GM12878 (cell line): Measurements from ENCODE around the gene PDE9A. TPM values are rescaled to one million over a fixed set of nuclear protein-coding genes. Genes with fewer than 3 reads are reported as not detected.

Source experiments
- ATAC-seq: fragments of 200-7000 bp; cut with Tn5 transposase; 3 replicates; pipeline ENCODE4 v1.9.1; 2020; ENCODE audit warnings: mild to moderate bottlenecking, moderate library complexity
- BruUV-seq: library from RNA; stranded (reverse); fragments of 400-500 nt; replicated peaks from 2 replicates; lab custom pipeline; 2021; lab: Mats Ljungman, UMichigan
- CTCF ChIA-PET: fragments of 300-600 bp; sonication (Branson Sonifier 250); formaldehyde crosslinking; extraction: SDS; loops from one replicate; lab custom pipeline; 2021; ENCODE audit warnings: inconsistent platforms; lab: Yijun Ruan, JAX
- POLR2A ChIA-PET: fragments of 350-600 bp; formaldehyde crosslinking; extraction: SDS; loops from one replicate; lab custom pipeline; 2021; ENCODE audit warnings: inconsistent platforms; lab: Charles Lee
- RAD21 ChIA-PET: fragments of 300-600 bp; sonication (Branson Sonifier 250); formaldehyde crosslinking; loops from one replicate; lab custom pipeline; 2023; ENCODE audit warnings: antibody characterized with exemption; ENCODE audit not compliant: unreplicated experiment; lab: Charles Lee
- SMC1A ChIA-PET: fragments of 300-600 bp; sonication (Branson Sonifier 250); formaldehyde crosslinking; loops from one replicate; lab custom pipeline; 2023; ENCODE audit not compliant: unreplicated experiment, uncharacterized antibody; lab: Charles Lee
- DNase-seq: peaks from one replicate; pipeline ENCODE4 v3.0.0-alpha.2; 2011; ENCODE audit warnings: low read depth, low spot score
- FAIRE-seq: peaks from 3 replicates; lab custom pipeline; 2011; peaks lifted over from hg19 to GRCh38; lab: Jason Lieb, UNC
- H2AFZ ChIP-seq: 2 replicates; pipeline ENCODE4 v1.6.0; 2011; ENCODE audit warnings: low read depth, low read length, control low read depth; ENCODE audit not compliant: control insufficient read depth
- H3K27ac ChIP-seq: 2 replicates; pipeline ENCODE4 v1.5.1; 2011; ENCODE audit warnings: control low read depth; ENCODE audit not compliant: control insufficient read depth, insufficient read depth
- H3K27me3 ChIP-seq, 2 experiments: replicated peaks in 1 of 2; 2 replicates each; pipeline versions ENCODE4 v1.6.0 to v1.6.1; 2011; ENCODE audit warnings: low read length in 1 of 2; ENCODE audit not compliant: control insufficient read depth in 2 of 2, insufficient read depth in 2 of 2
- H3K36me3 ChIP-seq, 2 experiments: 2 replicates each; pipeline ENCODE4 v1.5.1; 2011; ENCODE audit warnings: low read length in 1 of 2; ENCODE audit not compliant: control insufficient read depth in 2 of 2, insufficient read depth in 2 of 2
- H3K4me1 ChIP-seq: 2 replicates; pipeline ENCODE4 v1.6.1; 2011; ENCODE audit warnings: mild to moderate bottlenecking, low read length, moderate library complexity, mixed read lengths; ENCODE audit not compliant: control insufficient read depth, insufficient read depth
- H3K4me2 ChIP-seq: 2 replicates; pipeline ENCODE4 v1.6.0; 2011; ENCODE audit warnings: control low read depth; ENCODE audit not compliant: control insufficient read depth, insufficient read depth
- H3K4me3 ChIP-seq: fragments of 200-600 bp; sonication (generic); 2 replicates; pipeline ENCODE4 v1.5.1; 2016
- H3K79me2 ChIP-seq: 2 replicates; pipeline ENCODE4 v1.6.0; 2011; ENCODE audit warnings: low read length; ENCODE audit not compliant: control insufficient read depth, insufficient read depth
- H3K9ac ChIP-seq: 2 replicates; pipeline ENCODE4 v1.8.0; 2011; ENCODE audit warnings: low read length, control low read depth, mixed read lengths; ENCODE audit not compliant: control insufficient read depth, insufficient read depth
- H3K9me3 ChIP-seq: replicated peaks from 3 replicates; pipeline ENCODE4 v1.5.1; 2011; ENCODE audit warnings: mild to moderate bottlenecking, low read length; ENCODE audit not compliant: control insufficient read depth, insufficient read depth
- H4K20me1 ChIP-seq: 2 replicates; pipeline ENCODE4 v1.6.0; 2011; ENCODE audit not compliant: control insufficient read depth, insufficient read depth
- ATF3 ChIP-seq: IDR thresholded peaks from 2 replicates; pipeline ENCODE4 v1.6.1; 2011; ENCODE audit warnings: low read depth, mild to moderate bottlenecking, low read length, moderate library complexity, borderline replicate concordance; ENCODE audit errors: extremely low read depth
- BRCA1 ChIP-seq: IDR thresholded peaks from 2 replicates; pipeline ENCODE4 v1.6.1; 2011; ENCODE audit warnings: low read depth, low read length, improper control_type of control experiment
- DPF2 ChIP-seq: fragments of 450-650 bp; IDR thresholded peaks from 2 replicates; pipeline ENCODE4 v1.6.1; 2017; ENCODE audit warnings: mild to moderate bottlenecking
- EZH2 ChIP-seq: IDR thresholded peaks from 2 replicates; pipeline ENCODE4 v1.6.1; 2012; ENCODE audit warnings: low read depth, mild to moderate bottlenecking, control low read depth, inconsistent platforms, low read length, borderline replicate concordance; ENCODE audit not compliant: control insufficient read depth
- FOXM1 ChIP-seq: IDR thresholded peaks from 2 replicates; pipeline ENCODE4 v1.6.1; 2012; ENCODE audit warnings: low read depth, mild to moderate bottlenecking, inconsistent platforms, low read length, moderate library complexity
- HDAC6 ChIP-seq: fragments of 200-600 bp; sonication (generic); IDR thresholded peaks from one replicate; pipeline ENCODE4 v1.8.0; 2017; ENCODE audit warnings: antibody characterized with exemption; ENCODE audit not compliant: unreplicated experiment
- HDGF ChIP-seq: fragments of 450-650 bp; IDR thresholded peaks from 2 replicates; pipeline ENCODE4 v1.6.1; 2016; ENCODE audit warnings: antibody characterized with exemption
- KAT2A ChIP-seq: conservative IDR thresholded peaks from 2 replicates; pipeline ENCODE4 v1.6.1; 2011; ENCODE audit warnings: low read depth, low read length; ENCODE audit not compliant: control insufficient read depth
- NR2C1 ChIP-seq: fragments of 450-650 bp; IDR thresholded peaks from 2 replicates; pipeline ENCODE4 v1.6.1; 2017; ENCODE audit warnings: antibody characterized with exemption, mild to moderate bottlenecking, moderate library complexity
- SPI1 ChIP-seq: IDR thresholded peaks from 2 replicates; pipeline ENCODE4 v1.6.1; 2011; ENCODE audit warnings: low read depth, mild to moderate bottlenecking, low read length, moderate library complexity, borderline replicate concordance; ENCODE audit not compliant: insufficient read depth
- TAF1 ChIP-seq: IDR thresholded peaks from 2 replicates; pipeline ENCODE4 v1.6.1; 2011; ENCODE audit warnings: mild to moderate bottlenecking, low read depth, low read length, borderline replicate concordance
- TBL1XR1 ChIP-seq: IDR thresholded peaks from 2 replicates; pipeline ENCODE4 v1.6.1; 2012; ENCODE audit warnings: low read depth, low read length, improper control_type of control experiment
- WGBS: methylation state at CpG from one replicate; pipeline ENCODE4 v1.1.6; 2016; ENCODE audit warnings: low lambda C conversion rate; ENCODE audit not compliant: insufficient replicate concordance, insufficient coverage; ENCODE audit errors: missing lambda C conversion rate; 5-methylcytosine and 5-hydroxymethylcytosine counted together
- in situ Hi-C: fragments of 300-500 bp; cut with MboI; formaldehyde crosslinking; loops from 9 replicates; pipeline ENCODE4 v1.14.3; 2018; ENCODE audit warnings: mixed read lengths
- intact Hi-C: fragments of 100-400 bp; cut with micrococcal nuclease; formaldehyde crosslinking; loops from one replicate; pipeline ENCODE4 v1.14.2; 2022; ENCODE audit not compliant: unreplicated experiment
- polyA plus RNA-seq, 11 experiments: library from polyadenylated mRNA; depleted of rRNA in 4 of 11; unstranded in 6 of 11; stranded (reverse) in 5 of 11; fragments of >200 nt; fragmentation: Nextera tagmentation in 4 of 11; fragmentation: Illumina TruSeq in 1 of 11; extraction: Ambion mirVana in 4 of 11; extraction: Trizol in 1 of 11; gene quantifications; 1 replicate in 1 of 11; 2 replicates in 10 of 11; pipeline versions ENCODE4 v1.2.1 to v1.2.3, GENCODE V29; 2011 to 2016; ENCODE audit warnings: inconsistent platforms in 2 of 11, missing spikeins in 2 of 11, low read depth in 1 of 11
- total RNA-seq, 4 experiments: library from RNA; depleted of rRNA in 3 of 4; stranded (reverse); fragments of >200 nt in 3 of 4; fragmentation: Illumina TruSeq in 1 of 4; extraction: Trizol in 1 of 4; gene quantifications; 2 replicates each; pipeline versions ENCODE4 v1.2.1 to v1.2.3, GENCODE V29; 2013 to 2021
- TF ChIP-seq, protein P1 (sequence below): IDR thresholded peaks from 2 replicates; pipeline ENCODE4 v1.6.1; 2011; ENCODE audit warnings: borderline replicate concordance, low read depth, mild to moderate bottlenecking, moderate library complexity, low read length; ENCODE audit not compliant: insufficient read depth, poor library complexity, severe bottlenecking
- TF ChIP-seq, protein P2 (sequence below): fragments of 450-650 bp; IDR thresholded peaks from 2 replicates; pipeline ENCODE4 v1.6.1; 2018; ENCODE audit warnings: mild to moderate bottlenecking, low read depth, moderate library complexity; ENCODE audit not compliant: partially characterized antibody

Gene PDE9A
- total and polyA plus RNA-seq, 10 of the 15 experiments (the other 5 are each of a cell fraction or from before 2014, with no cell fraction given): 0.08 to 0.45 (median 0.20) TPM; not detected in 1

- TF ChIP-seq, protein P1, sequence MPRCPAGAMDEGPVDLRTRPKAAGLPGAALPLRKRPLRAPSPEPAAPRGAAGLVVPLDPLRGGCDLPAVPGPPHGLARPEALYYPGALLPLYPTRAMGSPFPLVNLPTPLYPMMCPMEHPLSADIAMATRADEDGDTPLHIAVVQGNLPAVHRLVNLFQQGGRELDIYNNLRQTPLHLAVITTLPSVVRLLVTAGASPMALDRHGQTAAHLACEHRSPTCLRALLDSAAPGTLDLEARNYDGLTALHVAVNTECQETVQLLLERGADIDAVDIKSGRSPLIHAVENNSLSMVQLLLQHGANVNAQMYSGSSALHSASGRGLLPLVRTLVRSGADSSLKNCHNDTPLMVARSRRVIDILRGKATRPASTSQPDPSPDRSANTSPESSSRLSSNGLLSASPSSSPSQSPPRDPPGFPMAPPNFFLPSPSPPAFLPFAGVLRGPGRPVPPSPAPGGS: peak; percentile 91
- TF ChIP-seq DPF2 (no peak), ATF3 (no peak)
Measured at GRCh38 chr21:42654913-42655795, 1.7 kb downstream of the PDE9A start (continued).

DNA sequence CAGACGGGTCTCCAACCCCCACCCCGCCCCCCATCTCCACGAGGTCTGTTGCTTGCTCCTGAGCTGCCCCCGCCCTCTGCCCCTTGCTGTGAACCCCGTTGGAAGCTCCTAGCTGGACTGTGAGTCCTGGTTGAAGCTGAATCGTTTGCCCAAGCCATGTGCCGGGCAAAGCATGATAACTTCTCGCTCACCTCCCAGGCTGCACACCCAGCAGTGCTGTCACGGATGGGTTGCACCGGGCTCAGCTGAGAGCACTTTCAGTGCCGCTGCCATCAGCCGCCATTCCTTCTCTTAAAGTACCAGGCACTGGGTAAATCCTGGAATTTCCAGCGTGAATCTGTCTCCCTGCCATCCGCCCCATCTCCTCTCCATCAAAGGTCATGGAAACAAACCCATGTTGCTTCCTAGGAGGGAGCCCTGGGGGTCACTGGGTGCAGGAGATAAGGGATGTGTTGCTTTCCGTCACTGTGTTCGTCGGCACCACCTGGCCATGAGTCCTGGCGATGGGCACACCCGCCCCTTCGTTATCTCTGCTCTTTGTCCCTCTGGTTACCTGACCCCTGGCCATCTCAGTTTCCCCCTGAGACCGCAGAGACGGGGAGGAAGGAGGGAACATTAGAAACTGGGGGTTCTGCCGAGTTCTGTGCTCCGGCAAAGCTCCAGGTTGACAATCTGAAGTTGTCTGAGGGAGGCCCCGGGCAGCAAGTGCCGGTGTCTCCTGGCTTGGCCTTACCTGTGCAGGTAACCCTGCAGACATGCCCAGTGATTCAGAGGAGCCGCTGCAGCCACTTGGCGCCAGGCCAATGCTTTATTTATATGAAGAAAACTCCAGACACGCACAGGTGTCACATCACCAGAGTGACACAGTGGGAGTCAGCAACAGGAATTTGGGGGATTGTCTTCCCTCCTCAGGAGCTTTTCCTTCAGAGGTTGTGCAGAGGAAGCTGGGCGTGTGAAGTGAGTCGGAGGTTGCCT lies 2.7 kb downstream of the PDE9A start:
- RAD21 ChIA-PET: no interaction called here
- ATAC-seq (no peak), FAIRE-seq (no peak), DNase-seq (no peak)
- in situ Hi-C loops: no loop called here
- no peaks in the 10 kb centered on the region for H3K79me2 ChIP-seq
- H3K27me3 ChIP-seq: peaks cover 17 to 27% of the 10 kb centered on the region in 2 experiments
- H3K9ac ChIP-seq: no peak overlapping the region
- intact Hi-C loops: no loop called here
- peaks cover 22% of the 10 kb centered on the region for H3K4me1 ChIP-seq
- no peaks in the 10 kb centered on the region for H4K20me1 ChIP-seq
- WGBS: 41% methylated on average over 31 of the region's 31 CpGs
- H3K36me3 ChIP-seq: no peaks in the 10 kb centered on the region
- POLR2A ChIA-PET: interaction anchor here (0.6 kb wide), 1 partner anchor 501 kb away, joined by 5 read pairs; no protein-coding TSS in a partner anchor
- no TSS peak for BruUV-seq
- H3K4me2 ChIP-seq: no peak overlapping the region
- no peak overlapping the region for H3K27ac ChIP-seq
- H3K4me3 ChIP-seq: no peak overlapping the region
- SMC1A ChIA-PET: no interaction called here
- H3K9me3 ChIP-seq: no peaks in the 10 kb centered on the region
- CTCF ChIA-PET: no interaction called here
- no peak overlapping the region for H2AFZ ChIP-seq
- TF ChIP-seq BRCA1: no peak
- TF ChIP-seq TBL1XR1: no peak
- TF ChIP-seq FOXM1: no peak
- TF ChIP-seq KAT2A: no peak
- no peak for TF ChIP-seq HDGF
- no peak for TF ChIP-seq HDAC6
- TF ChIP-seq EZH2: no peak
- no peak for TF ChIP-seq TAF1
- no peak for TF ChIP-seq NR2C1
- TF ChIP-seq, protein P2, sequence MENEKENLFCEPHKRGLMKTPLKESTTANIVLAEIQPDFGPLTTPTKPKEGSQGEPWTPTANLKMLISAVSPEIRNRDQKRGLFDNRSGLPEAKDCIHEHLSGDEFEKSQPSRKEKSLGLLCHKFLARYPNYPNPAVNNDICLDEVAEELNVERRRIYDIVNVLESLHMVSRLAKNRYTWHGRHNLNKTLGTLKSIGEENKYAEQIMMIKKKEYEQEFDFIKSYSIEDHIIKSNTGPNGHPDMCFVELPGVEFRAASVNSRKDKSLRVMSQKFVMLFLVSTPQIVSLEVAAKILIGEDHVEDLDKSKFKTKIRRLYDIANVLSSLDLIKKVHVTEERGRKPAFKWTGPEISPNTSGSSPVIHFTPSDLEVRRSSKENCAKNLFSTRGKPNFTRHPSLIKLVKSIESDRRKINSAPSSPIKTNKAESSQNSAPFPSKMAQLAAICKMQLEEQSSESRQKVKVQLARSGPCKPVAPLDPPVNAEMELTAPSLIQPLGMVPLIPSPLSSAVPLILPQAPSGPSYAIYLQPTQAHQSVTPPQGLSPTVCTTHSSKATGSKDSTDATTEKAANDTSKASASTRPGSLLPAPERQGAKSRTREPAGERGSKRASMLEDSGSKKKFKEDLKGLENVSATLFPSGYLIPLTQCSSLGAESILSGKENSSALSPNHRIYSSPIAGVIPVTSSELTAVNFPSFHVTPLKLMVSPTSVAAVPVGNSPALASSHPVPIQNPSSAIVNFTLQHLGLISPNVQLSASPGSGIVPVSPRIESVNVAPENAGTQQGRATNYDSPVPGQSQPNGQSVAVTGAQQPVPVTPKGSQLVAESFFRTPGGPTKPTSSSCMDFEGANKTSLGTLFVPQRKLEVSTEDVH: no peak
- TF ChIP-seq SPI1: no peak
